GM18861 (cell line): ENCODE measurements around the gene RALGPS1.

ENCODE experiments used
- ATAC-seq: cut with Tn5 transposase; IDR thresholded peaks from one replicate; pipeline ENCODE4 v1.9.1; 2021; ENCODE audit not compliant: unreplicated experiment

The RALGPS1 gene

DNA sequence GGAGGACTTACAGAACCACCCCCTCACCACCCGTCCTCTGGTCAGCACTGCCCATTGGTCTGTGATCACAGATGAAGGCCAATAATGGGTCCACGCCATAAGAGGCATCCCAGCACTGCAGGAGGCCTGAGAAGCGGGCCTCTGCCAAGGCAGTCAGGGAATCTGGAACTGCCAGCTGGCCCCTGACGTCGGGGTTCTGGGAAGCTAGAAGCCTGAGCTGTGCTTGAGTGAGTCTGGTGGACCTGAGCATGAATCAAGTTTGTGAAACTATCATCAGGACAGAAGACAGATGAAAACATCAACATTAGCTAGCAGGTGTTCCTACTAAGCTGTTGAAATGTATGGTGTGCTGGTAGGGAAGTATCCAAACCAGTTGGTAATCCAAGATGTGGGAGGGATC lies 200.0 kb downstream of the RALGPS1 start:
- no peak for ATAC-seq

DNA sequence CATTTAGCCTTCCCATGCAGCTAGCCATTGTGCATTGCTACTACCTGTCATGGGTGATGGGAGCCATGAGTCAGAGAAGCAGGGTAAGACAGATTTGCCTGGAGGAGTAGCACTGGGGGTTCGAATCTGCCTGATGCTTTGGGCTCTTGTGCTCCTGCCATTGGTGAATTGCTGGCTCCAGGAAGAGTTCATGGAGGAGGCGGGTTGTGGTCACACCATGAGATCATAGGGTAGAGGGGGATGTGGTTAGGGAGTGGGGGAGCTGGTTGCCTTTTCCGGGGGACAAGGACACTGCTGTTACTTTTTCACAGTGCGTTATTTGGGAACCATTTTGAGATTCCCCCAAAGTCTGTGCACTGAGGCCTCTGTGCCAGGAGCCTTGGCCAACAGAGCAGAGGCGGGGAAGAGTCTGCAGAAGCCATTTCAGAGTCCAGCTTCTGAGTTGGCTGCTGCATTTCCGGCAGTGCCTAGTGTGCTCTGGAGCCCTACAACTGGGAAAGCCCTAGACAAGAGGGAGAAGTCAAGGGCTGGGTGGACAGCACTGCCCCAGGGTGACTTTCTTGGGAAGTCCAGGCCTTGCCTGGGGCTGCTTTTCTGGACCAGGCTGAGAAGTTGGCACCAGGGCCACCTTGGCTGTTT lies 201.6 kb downstream of the RALGPS1 start:
- no peak for ATAC-seq

DNA sequence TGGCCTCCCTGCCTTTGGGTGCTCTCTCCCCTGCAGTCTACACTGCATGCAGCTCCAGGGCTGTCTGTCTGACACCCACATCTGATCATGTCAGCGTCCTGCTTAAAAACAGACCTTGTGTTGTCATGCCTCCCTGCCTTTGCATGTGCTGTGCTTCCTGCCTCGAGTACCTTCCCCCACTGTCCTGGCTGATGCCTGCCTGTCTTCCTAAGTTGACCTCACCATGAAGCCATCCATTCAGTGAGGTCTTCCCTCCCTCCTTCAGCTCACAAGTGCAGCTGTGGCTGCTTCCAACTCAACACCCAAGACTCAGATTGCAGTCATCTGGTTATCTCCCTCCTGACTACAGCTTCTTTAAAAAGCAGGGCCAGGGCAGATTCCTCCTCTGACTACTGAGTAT lies 202.4 kb downstream of the RALGPS1 start:
- ATAC-seq: no peak

DNA sequence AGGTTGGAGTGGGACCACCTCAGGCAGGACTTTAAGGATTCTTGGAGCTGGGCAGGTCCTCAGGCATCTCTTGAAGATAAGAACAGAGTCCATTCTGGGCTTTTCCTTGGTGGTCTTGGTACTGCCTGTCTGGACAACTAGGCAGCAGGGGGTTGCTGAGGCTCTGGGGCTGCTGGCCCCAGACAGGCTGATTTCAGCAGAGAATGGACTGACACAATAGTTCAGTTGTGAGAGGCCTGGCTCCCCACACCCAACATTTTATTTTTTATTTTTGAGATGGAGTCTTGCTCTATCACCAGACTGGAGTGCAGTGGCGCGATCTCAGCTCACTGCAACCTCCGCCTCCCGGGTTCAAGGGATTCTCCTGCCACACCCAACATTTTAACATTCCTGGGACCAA lies 203.2 kb downstream of the RALGPS1 start:
- no peak for ATAC-seq

DNA sequence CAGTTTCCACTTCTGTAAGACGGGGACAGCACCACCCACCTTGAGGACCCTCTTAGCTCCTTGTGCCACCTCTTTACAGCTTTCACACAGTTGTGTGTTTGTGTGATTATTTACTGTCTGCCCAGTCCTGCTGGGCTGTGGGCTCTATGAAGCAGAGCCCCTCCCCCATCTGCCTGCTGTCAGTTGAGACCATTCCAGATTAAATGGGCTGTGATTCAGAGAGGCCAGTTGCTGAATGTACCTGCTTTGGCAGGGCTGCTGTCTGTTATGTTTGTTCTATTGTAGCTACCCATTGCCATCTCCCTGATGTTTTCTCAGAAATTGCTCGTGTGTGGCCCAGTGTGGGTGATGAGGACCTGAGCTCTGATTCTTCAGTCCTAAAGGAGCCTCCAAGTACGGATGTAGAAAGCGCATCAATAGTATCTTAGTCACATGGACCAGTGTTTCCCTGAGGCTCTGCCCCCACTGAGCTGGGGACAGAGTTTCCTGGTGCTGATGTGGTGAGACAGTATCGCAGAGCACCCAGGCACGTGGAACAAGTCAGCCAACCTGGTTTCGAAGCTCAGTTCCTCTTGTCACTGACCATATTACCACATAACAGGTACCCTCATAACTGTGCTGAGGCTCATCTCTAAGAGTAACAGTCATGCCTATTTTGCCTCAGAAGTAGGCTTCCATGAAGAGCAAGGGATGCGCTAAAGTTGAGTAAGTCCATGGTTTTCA lies 204.2 kb downstream of the RALGPS1 start:
- no peak for ATAC-seq

DNA sequence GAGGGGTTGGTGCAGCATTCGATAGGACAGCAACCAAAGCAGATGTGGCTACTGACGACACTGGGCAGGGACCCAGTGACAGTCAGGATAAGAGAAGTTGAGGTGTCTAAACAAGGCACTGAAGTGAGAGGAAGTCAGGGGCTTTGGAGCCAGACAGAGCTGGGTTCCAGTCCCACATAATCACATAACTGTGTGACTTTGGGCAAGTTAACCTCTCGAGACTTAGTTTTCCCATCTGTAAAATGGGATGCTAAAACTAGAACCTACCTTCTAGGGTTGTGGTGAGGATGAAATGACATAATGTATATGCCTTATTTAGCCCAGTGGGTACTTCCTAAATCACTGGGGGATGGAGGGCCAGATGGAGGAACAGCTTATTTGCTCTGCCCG lies 204.7 kb downstream of the RALGPS1 start:
- ATAC-seq: no peak

DNA sequence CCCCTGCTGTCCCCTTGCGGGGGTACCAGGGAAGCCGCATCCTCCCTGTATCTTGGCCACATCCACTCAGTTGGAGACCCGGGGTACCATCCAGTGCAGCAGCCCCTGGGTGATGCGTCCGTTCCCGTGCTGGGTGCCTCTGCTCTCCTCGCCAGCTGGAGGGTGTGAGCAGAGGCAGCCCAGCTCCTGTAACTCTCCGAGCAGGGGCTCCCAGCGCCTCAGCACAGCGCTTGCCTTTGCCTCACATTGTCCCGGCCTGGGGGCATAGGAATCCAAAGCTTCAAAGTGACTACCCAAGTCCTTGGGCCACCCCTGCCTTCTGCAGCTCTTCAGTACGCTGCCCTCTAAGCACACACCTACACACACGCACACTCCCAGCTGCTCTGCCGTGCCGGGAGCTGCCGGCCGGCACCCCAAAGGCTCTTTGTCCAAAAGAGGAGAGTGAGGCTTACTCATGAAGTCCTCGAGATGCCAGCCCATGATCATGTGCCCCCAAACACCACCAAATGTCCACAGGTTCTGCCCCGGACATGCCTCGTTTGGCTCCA lies 207.1 kb downstream of the RALGPS1 start:
- ATAC-seq: no peak

DNA sequence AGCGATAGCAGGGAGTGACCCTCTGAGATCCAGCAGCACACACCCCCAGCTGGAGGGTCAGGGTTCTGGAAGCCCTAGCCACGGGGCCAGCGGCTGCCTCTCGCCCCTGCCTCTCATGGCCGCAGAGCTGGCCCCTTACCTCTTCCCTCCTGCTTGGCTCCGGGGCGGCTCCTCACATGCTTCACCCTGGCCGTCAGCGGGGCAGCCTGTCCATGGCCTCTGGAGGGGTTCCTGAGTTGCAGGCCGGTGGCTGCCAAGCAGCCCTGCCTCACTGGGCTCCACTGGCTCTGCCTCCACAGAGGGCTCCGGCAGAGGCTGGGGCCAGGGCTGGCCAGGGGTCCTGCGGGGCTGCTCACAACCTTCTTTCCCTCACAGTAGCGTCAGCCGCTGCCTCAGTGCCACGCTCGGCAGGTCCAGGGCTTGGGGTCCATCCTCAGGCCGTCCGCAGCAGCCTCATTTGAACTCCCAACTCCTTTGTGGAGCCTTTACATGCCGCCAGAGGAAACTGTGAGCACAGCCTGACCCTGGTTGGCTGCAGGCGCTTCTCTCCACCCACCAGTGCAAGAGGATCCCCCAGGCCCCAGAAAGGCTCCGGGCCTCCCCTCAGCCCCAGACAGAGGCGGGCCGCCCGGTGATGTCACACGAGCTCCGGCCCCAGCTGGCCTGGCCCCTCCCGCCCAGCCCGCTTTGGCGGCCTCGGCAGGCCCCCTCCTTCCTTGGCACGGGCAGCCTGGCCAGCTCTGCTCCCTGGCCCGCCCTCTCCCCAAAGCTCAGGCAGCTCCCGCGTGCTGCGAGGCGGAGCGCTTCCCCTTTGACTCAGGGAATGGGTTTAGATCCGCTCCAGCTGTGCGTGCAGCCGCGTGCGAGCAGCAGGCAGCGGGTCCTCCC lies 207.8 kb downstream of the RALGPS1 start, which contains the start of gene ANGPTL2:
TSS of gene ANGPTL2 (minus strand) at position 460 of the 888 bp plus-strand sequence. CDS start 13,904 bp downstream, outside the sequence.
- ATAC-seq: no peak

DNA sequence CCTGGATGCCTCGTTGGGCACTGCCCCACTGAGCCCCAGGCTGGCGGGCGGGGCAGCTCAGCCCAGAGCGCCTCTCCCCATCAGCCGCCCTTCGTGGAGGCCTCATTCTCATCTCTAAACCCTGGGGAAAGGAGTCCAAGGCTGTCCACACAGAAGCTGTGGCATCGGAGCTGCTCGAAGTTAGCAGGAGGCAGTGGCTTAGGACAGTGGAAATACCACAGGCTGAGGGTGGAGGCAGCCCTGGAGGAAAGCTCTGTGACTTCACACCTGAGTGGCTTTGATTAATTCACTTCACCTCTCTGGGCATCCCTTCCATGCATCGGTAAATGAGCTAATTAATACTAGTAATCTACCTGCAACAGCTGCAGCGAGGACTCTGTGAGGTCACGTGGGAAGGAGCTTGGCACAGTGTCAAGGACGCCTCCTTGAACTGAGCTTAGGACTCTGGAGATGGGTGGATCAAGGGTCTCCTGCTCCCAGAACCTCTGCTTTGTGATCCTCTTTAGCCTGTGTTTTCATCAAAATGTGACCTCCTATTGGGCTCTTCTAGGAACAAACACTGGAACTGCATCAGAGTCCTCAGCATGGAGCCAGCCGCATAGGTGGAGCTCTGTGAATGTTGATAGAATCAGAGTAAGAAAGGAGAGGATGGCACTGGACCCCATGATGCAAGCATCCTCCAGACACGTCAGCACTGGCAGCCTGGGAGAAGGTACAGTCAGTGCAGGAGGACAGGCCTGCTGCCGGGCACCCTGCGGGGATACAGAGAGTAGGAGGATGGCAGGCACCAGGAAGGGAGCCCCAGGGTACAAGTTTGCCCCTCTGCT lies 208.7 kb downstream of the RALGPS1 start:
- ATAC-seq: no peak

DNA sequence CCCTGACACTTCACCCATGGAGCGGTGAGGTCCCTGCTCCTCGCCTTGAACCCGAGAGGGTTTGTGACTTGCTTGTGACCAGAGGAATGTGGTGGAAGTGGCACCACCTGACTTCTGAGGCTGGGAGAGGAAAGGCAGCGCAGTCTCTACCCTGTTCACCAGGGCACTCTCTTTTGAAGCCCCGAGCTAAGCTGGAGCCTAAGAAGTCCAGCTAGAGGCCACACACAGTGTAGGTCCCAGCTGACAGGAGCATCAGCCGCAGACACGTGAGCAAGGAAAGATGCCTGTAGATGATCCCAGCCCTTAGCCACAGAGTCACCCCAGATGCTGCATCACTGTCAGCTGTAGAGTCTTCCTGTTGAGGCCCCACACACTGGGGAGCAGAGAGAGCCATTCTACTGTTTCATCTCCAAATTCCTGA lies 209.5 kb downstream of the RALGPS1 start:
- no peak for ATAC-seq

DNA sequence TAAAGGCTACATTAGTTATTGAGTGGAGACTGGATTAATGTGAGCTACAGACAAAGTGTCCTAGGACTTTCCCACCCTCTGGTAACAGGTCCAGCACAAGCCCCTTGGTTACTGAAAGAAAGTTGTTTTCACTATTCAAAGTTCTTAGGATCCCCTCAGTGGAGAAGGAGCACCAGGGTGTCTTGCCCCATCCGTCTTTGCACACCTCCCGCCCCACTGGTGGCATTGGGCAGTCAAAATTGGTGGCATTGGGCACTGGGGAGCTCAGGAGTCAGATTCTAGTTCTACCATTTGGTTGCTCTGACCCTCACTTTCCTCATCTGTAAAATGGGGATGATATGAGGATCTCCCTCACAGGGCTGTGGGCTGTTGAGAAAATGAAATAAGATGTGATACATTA lies 210.2 kb downstream of the RALGPS1 start:
- no peak for ATAC-seq

DNA sequence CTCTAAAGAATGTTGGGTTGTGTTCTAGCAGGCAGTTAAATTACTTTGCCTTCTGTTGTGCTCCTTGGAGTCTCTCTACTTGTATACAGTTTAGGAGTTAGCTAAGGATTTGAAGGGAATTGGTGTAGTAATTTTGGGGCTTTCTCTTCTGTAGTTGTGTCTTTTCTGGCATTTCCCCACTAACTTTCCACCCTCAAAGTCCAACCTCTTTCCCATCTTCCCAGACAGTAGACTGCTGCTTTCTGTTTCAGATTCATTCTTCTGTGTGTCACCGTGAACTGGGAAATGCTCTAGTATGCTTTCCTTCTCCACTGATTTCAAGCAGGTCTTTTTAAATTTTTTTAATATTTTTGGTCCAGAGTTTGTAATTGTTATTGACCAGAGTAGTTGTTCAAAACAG lies 212.4 kb downstream of the RALGPS1 start:
- no peak for ATAC-seq

DNA sequence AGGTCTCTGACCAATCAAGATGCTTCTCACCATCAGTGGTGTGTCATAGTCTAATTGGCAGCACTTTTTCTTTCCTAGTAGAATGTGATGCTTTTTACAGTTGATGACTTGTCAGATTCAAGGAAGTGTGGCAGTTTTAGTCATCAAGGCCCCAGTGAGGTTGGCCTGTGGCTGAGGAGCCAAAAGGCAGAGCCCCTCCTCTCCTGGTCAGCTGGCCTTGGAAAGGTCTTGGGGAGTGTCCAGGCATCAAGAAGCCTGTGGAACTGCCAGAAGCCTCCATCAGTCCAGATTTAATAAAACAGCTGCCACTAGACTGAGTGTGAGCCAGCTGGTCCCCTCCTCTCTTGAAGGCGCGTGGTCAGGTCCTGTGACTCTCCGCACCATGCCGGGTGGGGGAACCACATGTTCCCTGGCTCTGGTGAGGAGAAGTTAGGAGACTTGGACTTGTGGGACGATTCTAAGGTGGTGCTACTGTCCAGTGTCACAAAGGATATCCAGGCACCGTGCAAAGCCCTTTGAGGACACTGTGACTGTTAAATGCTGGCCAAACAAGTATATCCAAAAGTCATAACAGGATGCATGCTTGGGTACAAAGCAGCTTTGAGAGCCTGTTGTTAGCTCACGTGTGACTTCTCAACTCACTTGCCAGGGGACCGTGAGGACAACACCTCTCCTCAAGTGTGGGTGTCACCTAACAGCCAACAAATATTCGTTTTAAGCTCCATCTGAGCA lies 213.9 kb downstream of the RALGPS1 start:
- ATAC-seq: no peak

DNA sequence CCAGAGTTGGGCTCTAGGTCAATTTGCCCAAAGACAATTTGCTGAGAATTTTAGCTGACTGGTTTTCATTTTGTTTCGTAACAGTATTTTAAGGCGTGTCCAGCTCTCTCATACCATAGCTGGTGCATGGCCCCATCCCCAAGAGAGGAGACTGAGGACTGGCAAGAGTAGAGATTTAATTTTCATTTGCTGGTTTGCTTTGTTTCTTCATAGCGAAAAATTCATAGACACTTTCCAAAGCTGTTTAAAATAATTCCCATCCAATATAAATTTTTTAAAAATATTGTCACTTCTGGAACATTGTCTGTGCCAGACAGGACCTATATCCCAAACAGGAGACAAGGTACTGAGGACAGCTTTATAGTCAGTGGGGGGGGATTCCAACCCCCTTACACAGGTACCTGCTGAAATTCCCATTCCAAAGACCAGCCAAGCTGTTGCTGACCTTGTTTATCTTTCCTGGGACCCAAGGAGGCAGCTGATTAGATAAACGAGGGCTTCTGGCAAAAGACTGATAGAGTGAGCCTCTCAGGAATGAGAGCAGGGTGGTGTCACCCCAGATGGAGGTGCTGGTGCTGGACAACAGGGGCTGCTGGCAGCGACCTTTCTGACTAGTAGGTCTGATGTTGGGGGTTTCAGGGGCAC lies 214.6 kb downstream of the RALGPS1 start:
- no peak for ATAC-seq

DNA sequence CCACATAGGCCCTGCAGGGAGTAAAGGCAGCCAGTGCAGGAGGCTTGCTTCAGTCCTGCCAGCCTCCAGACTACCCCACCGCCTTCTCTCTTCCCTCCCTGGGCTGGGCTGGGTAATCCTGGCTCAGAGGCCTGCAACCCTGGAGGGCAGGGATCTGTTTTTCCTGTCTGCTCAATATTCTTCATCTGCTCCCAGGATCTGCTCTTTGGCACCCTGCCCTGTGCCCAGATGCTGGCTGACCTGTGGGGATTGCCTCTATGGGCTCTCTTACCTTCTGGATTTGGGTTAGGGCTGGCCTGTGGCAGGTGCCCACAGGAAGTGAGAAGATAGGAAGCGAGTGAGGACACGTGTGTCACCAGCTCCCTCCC lies 215.1 kb downstream of the RALGPS1 start:
- no peak for ATAC-seq

DNA sequence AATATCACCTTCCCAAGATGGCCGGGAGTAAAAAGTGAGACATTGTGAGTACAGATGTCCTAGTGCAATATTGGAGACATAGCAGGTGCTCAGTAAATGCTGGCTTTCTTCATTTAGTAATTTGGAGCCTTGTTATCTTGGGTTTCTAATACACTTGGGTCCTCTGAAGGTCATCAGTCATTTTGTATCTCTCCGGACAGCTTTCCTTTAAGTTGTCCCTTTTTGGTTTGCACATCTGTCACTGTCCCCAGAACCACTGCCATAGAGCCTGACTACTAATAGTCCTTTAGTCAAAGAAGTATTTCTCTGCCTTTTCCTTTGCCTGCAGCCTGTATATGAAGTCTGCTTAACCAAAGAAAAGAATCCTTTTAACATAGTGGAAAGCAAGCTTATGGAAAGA lies 215.7 kb downstream of the RALGPS1 start:
- ATAC-seq: no peak

DNA sequence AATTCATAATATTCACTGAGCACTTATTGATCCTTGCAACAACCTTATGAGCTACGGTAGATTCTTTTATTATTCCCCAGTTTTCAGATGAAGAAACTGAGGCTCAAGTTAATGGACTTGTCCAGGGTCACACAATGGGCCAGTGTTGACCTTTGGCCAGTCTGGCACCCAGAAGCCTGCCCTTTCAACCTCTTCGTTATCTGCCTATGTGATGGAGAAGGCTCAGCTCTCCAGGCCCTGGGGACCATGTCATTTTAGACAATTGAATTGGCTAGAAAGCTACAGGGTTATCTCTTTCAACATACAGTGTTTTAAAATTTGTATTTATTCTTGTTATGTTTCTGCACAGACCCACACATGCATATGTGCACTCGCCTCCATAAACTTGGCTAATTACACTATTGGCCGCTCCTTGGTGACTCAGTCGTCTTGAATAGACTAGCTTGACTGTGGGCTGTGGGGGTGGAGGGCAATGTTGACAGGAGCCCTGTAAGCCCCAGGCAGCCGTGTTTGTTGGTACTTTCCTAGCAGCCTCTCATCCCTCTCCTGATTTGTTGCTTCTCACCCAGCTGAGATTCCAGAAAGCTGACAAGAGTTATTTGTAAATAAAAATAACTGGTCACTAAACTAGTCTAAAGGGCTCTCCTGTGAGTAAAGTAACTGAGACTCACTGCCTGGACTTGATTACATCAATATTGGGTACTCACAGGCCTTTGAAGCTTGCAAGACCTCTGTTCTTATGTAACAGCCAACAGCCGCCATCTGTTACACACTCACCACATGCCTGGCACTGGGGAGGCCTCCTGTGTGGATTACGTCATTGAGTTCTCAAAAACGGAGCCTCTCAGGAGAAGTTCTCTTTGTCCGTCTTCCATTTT lies 216.3 kb downstream of the RALGPS1 start:
- no peak for ATAC-seq

DNA sequence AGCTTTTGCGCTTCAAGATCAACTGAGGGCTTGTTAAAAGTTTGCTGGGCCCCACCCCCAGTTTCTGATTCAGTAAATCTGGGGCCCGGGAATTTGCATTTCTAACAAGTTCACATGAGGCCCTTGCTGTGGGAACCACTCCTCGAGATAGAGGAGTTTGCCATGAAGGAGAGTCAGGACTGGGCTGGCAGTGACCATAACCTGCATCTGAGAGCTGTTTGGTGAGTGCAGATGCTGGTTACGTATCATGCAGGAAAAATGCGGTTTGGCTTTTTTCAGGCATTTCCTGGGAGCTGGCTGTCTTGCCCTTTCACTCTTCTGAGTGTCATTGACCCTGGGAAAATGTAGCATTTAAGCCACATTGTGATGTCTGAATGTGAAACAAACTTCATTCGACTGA lies 217.3 kb downstream of the RALGPS1 start:
- no peak for ATAC-seq

DNA sequence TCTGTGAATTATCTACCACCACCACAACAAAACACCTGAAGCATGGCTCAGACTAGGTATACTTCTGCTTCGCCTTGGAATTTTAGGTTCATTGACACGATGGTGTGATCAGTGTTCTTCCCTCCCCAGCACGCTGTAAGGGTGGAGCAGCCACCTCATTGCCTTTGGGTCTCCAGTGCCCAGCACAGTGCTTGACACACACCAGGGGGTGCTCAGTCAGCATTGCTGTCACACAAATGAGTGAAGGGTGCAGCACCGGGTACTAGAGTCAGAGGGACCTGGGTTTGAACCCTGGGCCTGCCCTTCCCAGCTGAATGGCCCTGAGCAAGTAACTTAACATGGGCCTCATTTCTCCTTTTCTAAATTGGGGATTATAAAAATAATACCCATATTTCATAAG lies 217.8 kb downstream of the RALGPS1 start:
- ATAC-seq: no peak
